ENCODE measurements around the gene ELF3.
"Not testable (repeated sequence)": the region's sequence is repeated elsewhere in the genome, so short reads cannot be mapped to it uniquely, and the experiment has no call there.

Gene ELF3

GRCh38 chr1:202014915-202015661 is 4.7 kb downstream of the ELF3 start:
- no peak for TF ChIP-seq GATA1 (IDR thresholded peaks at IDR 0.05; ENCODE audit: low read depth, low read length)
- TF ChIP-seq POLR2A (IDR thresholded peaks at IDR 0.05; ENCODE audit: low read length), result no peak
- no peak for DNase-seq

- TF ChIP-seq GATA1 (IDR thresholded peaks at IDR 0.05; ENCODE audit: low read depth, low read length), result no peak
- TF ChIP-seq POLR2A (IDR thresholded peaks at IDR 0.05; ENCODE audit: low read length), result no peak
- no peak for DNase-seq
Observed at GRCh38 chr1:202015662-202015937, 5.2 kb downstream of the ELF3 start.

GRCh38 chr1:202016022-202016810 is 5.8 kb downstream of the ELF3 start:
- TF ChIP-seq POLR2A (IDR thresholded peaks at IDR 0.05; ENCODE audit: low read length) (no peak), GATA1 (IDR thresholded peaks at IDR 0.05; ENCODE audit: low read depth, low read length) (no peak)
- no peak for DNase-seq

- no peak for DNase-seq
- TF ChIP-seq POLR2A (IDR thresholded peaks at IDR 0.05; ENCODE audit: low read length) (no peak), GATA1 (IDR thresholded peaks at IDR 0.05; ENCODE audit: low read depth, low read length) (no peak)
Observed at GRCh38 chr1:202016811-202017748, 6.7 kb downstream of the ELF3 start.

GRCh38 chr1:202017749-202018467 is 7.5 kb downstream of the ELF3 start:
- TF ChIP-seq POLR2A (IDR thresholded peaks at IDR 0.05; ENCODE audit: low read length) (no peak), GATA1 (IDR thresholded peaks at IDR 0.05; ENCODE audit: low read depth, low read length) (no peak)
- DNase-seq, result peak in 1 of 2 experiments; percentile 33

DNA sequence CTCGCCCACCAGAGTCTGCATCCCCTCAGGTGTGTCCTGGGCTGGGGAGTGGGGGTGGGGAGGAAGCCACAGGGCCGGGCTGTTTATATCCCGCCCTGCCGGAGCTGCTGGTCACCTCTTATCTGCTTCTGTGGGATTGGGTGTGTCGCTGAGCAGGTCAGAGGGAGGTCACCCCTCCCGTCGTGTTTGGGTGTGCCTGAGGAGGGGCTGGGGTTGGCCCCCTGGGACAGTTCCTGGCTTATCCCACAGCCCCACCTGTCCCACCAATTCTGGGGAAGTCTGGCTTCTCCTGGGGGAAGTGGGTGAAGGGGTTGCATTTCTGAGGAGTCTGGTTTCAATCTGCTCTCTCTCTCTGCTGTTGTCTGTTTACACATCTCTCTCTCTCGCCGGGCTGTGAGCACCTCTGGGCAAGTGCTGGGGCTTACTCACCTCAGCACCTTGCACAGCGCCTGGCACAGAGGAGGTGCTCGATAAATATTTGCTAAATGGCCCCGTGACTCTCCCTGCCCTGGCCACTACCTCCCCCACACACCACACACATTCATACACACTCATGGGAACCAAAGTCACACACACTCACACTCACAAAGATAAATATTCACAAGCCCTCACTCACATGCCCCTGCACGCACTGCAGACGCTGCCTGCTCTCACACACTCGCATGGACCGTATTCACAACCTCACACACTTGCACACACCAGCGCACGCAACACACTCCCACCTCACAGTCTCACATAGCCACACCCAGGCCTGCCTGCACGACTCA is 8.3 kb downstream of the ELF3 start:
- DNase-seq, result peak; percentile 46 to 60
- no peak for TF ChIP-seq GATA1 (IDR thresholded peaks at IDR 0.05; ENCODE audit: low read depth, low read length)
- no peak for TF ChIP-seq POLR2A (IDR thresholded peaks at IDR 0.05; ENCODE audit: low read length)

DNA sequence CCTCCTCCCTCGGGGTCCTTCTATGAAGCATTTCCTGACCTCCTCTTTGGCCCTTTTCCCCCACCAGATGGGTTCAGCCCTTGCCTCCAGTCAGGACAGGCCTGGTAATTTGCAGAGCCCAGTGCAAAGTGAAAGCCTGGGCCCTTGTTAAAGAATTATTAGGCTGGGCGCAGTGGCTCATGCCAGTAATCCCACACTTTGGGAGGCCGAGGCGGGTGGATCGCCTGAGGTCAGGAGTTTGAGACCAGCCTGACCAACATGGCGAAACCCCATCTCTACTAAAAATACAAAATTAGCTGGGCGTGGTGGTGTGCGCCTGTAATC is 8.8 kb downstream of the ELF3 start:
- not testable (repeated sequence) for DNase-seq

DNA sequence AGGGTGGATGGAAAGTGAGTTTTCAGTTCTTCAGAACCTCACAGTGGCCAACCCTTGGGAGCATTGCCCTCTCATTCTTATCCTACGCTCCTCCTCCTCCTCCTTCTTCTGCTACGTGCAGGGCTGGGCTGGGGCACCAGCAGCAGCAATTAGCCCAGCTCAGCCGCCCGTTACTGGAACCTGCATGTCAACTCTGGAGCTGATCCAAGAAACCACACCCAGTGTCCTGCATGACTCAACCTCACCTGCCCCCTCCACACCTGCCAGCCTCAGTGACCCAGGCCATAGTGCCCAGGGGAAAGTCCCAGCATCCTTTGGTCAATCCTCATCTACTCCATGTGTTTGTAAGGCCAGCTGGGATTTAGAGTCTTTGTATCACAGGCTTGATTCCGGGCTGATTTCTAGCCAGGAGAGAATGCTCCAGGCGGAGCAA is 12.6 kb downstream of the ELF3 start:
- TF ChIP-seq POLR2A (IDR thresholded peaks at IDR 0.05; ENCODE audit: low read length) (no peak), GATA1 (IDR thresholded peaks at IDR 0.05; ENCODE audit: low read depth, low read length) (no peak)
- DNase-seq, result no peak

- TF ChIP-seq POLR2A (IDR thresholded peaks at IDR 0.05; ENCODE audit: low read length) (no peak), GATA1 (IDR thresholded peaks at IDR 0.05; ENCODE audit: low read depth, low read length) (no peak)
- DNase-seq, result peak in 1 of 2 experiments; percentile 64
Observed at GRCh38 chr1:202029171-202029665, 18.8 kb downstream of the ELF3 start.

DNA sequence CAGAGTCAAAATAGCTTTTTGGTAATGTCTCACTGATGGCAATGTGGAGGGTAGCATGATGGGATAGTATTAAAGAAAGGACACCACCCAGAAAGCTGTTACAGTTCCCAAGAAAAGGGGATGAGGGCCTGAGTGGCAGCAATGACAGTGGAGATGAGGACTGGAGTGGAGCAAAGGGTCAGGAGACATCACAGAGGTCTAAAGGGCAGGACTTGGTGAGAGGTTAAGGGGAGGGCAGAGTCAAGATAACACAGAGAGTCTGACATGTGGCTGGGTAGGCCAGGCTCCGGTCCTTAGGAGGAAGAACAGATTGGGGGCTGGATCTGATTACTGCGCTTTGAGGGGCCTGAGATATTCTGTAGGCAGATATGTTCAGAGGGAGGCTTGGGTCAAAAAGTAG is 19.3 kb downstream of the ELF3 start:
- TF ChIP-seq GATA1 (IDR thresholded peaks at IDR 0.05; ENCODE audit: low read depth, low read length), result no peak
- no peak for TF ChIP-seq POLR2A (IDR thresholded peaks at IDR 0.05; ENCODE audit: low read length)
- DNase-seq, result peak in 1 of 2 experiments; percentile 48

- no peak for TF ChIP-seq GATA1 (IDR thresholded peaks at IDR 0.05; ENCODE audit: low read depth, low read length)
- no peak for TF ChIP-seq POLR2A (IDR thresholded peaks at IDR 0.05; ENCODE audit: low read length)
- DNase-seq, result no peak
Observed at GRCh38 chr1:202031796-202032195, 21.4 kb downstream of the ELF3 start.

DNA sequence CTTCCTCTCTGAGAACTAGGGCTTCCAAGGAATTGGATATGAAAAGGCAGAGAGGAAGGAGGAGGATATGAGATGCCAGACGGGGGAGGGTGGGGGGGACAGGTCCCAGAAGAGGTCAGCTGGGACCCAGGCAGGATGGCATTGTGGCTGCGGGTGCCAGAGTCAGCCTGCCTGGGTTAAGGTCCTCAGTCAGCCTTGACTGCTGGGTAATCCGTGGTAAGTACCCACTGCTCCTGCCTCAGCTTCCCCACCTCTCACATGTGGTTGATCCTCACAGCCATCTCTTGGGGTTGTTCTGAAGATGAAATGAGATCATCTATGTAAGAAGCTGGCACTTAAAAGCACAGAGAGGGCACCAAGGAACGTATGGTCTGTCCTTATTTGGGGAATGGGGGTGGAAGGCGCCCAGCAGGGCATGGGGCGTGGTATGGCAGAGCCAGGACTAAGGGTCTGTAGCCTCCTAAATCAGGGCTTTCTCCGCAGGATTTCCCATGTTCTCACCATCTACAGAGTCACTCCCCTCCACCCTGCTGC is 23.8 kb downstream of the ELF3 start:
- no peak for TF ChIP-seq POLR2A (IDR thresholded peaks at IDR 0.05; ENCODE audit: low read length)
- TF ChIP-seq GATA1 (IDR thresholded peaks at IDR 0.05; ENCODE audit: low read depth, low read length), result no peak
- DNase-seq, result no peak

Measured in erythroblast (primary cell).